ENCODE data around the gene SLC41A2.

GRCh38 chr12:104933128-104933527 is 25.0 kb downstream of the SLC41A2 start:
- TF ChIP-seq CTCF (conservative IDR thresholded peaks at IDR 0.05; ENCODE audit: low read length) (no peak), EZH2phosphoT487 (IDR thresholded peaks at IDR 0.05; ENCODE audit: borderline replicate concordance) (no peak)
